Kidney epithelial cell (primary cell): ENCODE results near the gene RNPS1. TPM values are rescaled to one million over a fixed set of nuclear protein-coding genes. Genes with fewer than 3 reads are reported as not detected.

ENCODE experiments used
- DNase-seq: peaks from one replicate; pipeline ENCODE4 v3.0.0-alpha.2; 2010; ENCODE audit warnings: low read depth
- H3K27me3 ChIP-seq: 2 replicates; pipeline ENCODE4 v1.6.0; 2011; ENCODE audit warnings: low read length; ENCODE audit not compliant: control insufficient read depth, insufficient read depth
- H3K36me3 ChIP-seq: 2 replicates; pipeline ENCODE4 v1.5.1; 2011; ENCODE audit warnings: low read length; ENCODE audit not compliant: control insufficient read depth, insufficient read depth
- H3K4me3 ChIP-seq: 2 replicates; pipeline ENCODE4 v1.5.1; 2011; ENCODE audit warnings: low read depth, mild to moderate bottlenecking, control low read depth, low read length
- total RNA-seq: library from RNA; depleted of rRNA; stranded (reverse); fragments of >200 nt; gene quantifications from 2 replicates; pipeline ENCODE4 v1.2.3, GENCODE V29; 2015
- TF ChIP-seq, protein P1 (sequence below): IDR thresholded peaks from 2 replicates; pipeline ENCODE4 v1.5.1; 2011; ENCODE audit warnings: mild to moderate bottlenecking, moderate library complexity, low read length, control low read depth, inconsistent platforms; ENCODE audit not compliant: insufficient read depth, poor library complexity, severe bottlenecking

RNPS1 gene
- total RNA-seq, 1 donor from 2014 or later, result 243 TPM

DNA sequence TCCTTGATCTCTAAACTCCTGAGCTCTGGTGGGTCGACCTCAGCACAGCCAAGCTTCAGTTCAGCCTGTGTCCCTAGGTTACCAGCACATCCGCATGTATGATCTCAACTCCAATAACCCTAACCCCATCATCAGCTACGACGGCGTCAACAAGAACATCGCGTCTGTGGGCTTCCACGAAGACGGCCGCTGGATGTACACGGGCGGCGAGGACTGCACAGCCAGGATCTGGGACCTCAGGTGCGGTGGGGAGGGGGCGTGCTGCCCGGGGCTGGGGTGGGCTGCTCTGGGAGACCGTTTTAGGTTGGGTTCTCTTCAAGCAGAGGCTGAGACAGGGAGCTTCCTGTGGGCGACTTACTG, 61.5 kb downstream of the RNPS1 start:
- no peaks in the 10 kb centered on the region for H3K36me3 ChIP-seq
- peak overlapping the region; percentile 83 for H3K4me3 ChIP-seq
- TF ChIP-seq, protein P1, sequence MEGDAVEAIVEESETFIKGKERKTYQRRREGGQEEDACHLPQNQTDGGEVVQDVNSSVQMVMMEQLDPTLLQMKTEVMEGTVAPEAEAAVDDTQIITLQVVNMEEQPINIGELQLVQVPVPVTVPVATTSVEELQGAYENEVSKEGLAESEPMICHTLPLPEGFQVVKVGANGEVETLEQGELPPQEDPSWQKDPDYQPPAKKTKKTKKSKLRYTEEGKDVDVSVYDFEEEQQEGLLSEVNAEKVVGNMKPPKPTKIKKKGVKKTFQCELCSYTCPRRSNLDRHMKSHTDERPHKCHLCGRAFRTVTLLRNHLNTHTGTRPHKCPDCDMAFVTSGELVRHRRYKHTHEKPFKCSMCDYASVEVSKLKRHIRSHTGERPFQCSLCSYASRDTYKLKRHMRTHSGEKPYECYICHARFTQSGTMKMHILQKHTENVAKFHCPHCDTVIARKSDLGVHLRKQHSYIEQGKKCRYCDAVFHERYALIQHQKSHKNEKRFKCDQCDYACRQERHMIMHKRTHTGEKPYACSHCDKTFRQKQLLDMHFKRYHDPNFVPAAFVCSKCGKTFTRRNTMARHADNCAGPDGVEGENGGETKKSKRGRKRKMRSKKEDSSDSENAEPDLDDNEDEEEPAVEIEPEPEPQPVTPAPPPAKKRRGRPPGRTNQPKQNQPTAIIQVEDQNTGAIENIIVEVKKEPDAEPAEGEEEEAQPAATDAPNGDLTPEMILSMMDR, result no peak
- H3K27me3 ChIP-seq, result no peaks in the 10 kb centered on the region
- no peak for DNase-seq

GRCh38 chr16:2205967-2206313, 62.0 kb downstream of the RNPS1 start:
- Histone ChIP-seq H3K4me3 (peak overlapping the region; percentile 83), H3K36me3 (no peaks in the 10 kb centered on the region), H3K27me3 (no peaks in the 10 kb centered on the region)
- no peak for DNase-seq
- TF ChIP-seq, protein P1, result no peak

DNA sequence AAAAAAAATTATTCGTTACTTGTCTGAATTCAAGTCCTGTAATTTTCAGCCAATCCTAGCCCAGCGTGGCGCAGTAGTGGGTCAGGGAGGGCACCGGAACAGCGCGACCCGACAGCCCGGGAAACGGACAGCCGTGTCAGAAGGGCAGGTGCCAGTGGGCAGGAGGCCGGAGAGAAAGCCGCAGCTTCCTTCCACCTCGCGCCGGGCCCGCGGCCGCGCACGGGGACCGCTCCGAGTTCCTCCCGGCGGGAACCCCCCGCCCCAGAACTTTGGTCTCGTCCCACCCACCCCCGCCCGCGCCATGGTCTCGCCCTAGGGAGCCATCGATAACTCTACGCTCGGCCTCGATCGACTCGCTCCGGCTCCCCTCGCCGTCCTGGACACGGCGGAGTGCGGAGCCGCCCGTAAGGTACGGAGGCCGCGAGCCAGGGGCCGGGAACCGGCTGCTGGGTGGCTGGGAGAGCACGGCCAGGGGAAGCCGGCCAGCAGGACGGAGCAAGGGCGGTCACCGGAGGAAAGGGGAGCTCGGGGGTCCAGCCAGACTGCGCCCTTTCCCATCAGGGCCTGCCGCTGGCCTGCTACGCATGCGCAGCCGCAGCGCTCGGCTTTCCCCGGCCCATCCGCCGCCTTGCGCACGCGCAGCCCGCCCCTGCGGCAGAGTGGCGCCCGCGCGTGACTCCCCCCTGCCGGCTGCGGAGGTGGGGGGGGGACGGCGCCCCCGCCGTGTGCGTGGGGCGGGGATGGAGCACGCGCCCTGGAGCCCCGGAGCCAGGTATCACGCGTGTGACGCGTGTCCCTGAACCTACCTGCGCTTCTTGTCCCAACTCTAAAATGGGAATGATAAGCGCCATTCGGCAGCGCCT, 62.6 kb downstream of the RNPS1 start, which contains the start of gene MLST8:
Gene MLST8 (plus strand): TSS at position 351 of the 863 bp plus-strand sequence. CDS start 632 bp downstream, outside the sequence.
- H3K4me3 ChIP-seq, result peak within 1 kb of the TSS; percentile 83
- TF ChIP-seq, protein P1, result no peak
- H3K27me3 ChIP-seq, result no peaks in the 10 kb centered on the region
- no peaks in the 10 kb centered on the region for H3K36me3 ChIP-seq
- no peak for DNase-seq

DNA sequence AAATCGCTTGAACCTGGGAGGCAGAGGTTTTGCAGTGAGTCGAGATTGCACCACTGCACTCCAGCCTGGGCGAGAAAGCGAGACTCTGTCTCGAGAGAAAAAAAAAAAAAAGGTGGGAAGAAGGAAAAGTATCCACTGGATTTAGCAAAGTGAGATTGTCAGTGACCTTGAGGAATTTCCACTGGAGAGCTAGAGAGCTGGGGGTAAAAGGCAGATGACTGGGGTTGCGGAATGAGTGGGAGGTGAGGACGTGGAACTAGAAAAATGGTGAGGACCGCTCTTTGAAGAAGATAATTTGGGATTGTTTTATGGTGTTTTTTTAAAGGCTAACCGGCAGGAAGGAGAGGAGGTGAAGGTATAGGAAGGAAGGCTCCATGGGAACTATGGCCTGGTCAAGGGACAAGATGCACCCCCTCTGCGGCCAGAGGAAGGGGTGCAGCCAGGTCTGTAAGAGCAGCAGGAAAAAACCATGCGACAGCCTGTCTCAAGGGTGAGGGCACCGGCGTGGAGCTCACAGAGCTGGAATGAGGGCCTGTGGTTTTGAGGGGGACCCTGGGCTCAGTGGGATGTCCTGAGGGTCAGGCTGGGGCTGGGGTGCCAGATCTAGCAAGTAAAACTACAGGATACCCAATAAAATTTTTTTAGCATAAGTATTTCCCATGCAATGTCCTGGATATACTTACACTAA, 63.4 kb downstream of the RNPS1 start:
- peak overlapping the region; percentile 83 for H3K4me3 ChIP-seq
- TF ChIP-seq, protein P1, result no peak
- DNase-seq, result no peak

More for the DNA sequence above, 63.4 kb downstream of the RNPS1 start:
- Histone ChIP-seq H3K36me3 (no peaks in the 10 kb centered on the region), H3K27me3 (peaks cover 7% of the 10 kb centered on the region)

Other genes starting within 250 kb of the RNPS1 start
- gene NPW, start 248.3 kb downstream of the RNPS1 start, total RNA-seq, result not detected in 2 replicates
- gene NHERF2, start 241.2 kb downstream of the RNPS1 start, total RNA-seq, result 27.5 and 46.3 TPM in 2 replicates
- 39.3 and 44.1 TPM in 2 replicates for gene NTHL1, start 220.3 kb downstream of the RNPS1 start, total RNA-seq
- gene TSC2, start 220.1 kb downstream of the RNPS1 start, total RNA-seq, result 67.9 and 104 TPM in 2 replicates
- 85.6 and 102 TPM in 2 replicates for gene PKD1, start 132.2 kb downstream of the RNPS1 start, total RNA-seq
- gene RAB26, start 119.5 kb downstream of the RNPS1 start, total RNA-seq, result 0.54 and 0.68 TPM in 2 replicates
- 82.7 and 83.9 TPM in 2 replicates for gene TRAF7, start 112.3 kb downstream of the RNPS1 start, total RNA-seq
- 0.07 and 0.08 TPM in 2 replicates for gene CASKIN1, start 71.5 kb downstream of the RNPS1 start, total RNA-seq
- gene MLST8, start 62.7 kb downstream of the RNPS1 start, total RNA-seq, result 77.2 and 102 TPM in 2 replicates
- 2.0 and 4.2 TPM in 2 replicates for gene BRICD5, start 57.3 kb downstream of the RNPS1 start, total RNA-seq
- 15.7 and 17.7 TPM in 2 replicates for gene PGP, start 53.3 kb downstream of the RNPS1 start, total RNA-seq
- gene E4F1, start 44.5 kb downstream of the RNPS1 start, total RNA-seq, result 28.6 and 36.9 TPM in 2 replicates
- 0.21 and 2.3 TPM in 2 replicates for gene DNASE1L2, start 31.7 kb downstream of the RNPS1 start, total RNA-seq
- gene ECI1, start 16.5 kb downstream of the RNPS1 start, total RNA-seq, result 81.7 and 86.7 TPM in 2 replicates
- 32.1 and 36.3 TPM in 2 replicates for gene ABCA3, start 72.6 kb upstream of the RNPS1 start, total RNA-seq
- gene CCNF, start 161.3 kb upstream of the RNPS1 start, total RNA-seq, result 7.4 and 8.6 TPM in 2 replicates
- 12.0 and 14.2 TPM in 2 replicates for gene TEDC2, start 192.0 kb upstream of the RNPS1 start, total RNA-seq
- 0.17 and 0.41 TPM in 2 replicates for gene NTN3, start 203.2 kb upstream of the RNPS1 start, total RNA-seq
- gene TBC1D24, start 207.0 kb upstream of the RNPS1 start, total RNA-seq, result 14.5 and 15.9 TPM in 2 replicates
- gene ATP6V0C, start 245.8 kb upstream of the RNPS1 start, total RNA-seq, result 79.1 and 139 TPM in 2 replicates